Myocyte (in vitro differentiated cells): ENCODE results near the gene IL2RA. TPM values are rescaled to one million over a fixed set of nuclear protein-coding genes. Genes with fewer than 3 reads are reported as not detected.
"Not testable (repeated sequence)": the region's sequence is repeated elsewhere in the genome, so short reads cannot be mapped to it uniquely, and the experiment has no call there.

ENCODE experiments used
- DNase-seq: peaks from one replicate; pipeline ENCODE4 v3.0.0-alpha.2; 2012; ENCODE audit warnings: low read depth
- total RNA-seq: library from RNA; depleted of rRNA; stranded (reverse); fragments of >200 nt; gene quantifications from 2 replicates; pipeline ENCODE4 v1.2.3, GENCODE V29; 2014

Gene IL2RA
- total RNA-seq, 1 donor from 2014 or later = not detected

- no peak for DNase-seq
Measured at GRCh38 chr10:6083523-6084475, 21.6 kb upstream of the IL2RA start.

- no peak for DNase-seq
Measured at GRCh38 chr10:6082496-6083395, 20.6 kb upstream of the IL2RA start.

- DNase-seq = no peak
Measured at GRCh38 chr10:6080417-6080973, 18.3 kb upstream of the IL2RA start.

GRCh38 chr10:6079044-6079443 lies 16.9 kb upstream of the IL2RA start:
- DNase-seq = no peak

GRCh38 chr10:6077071-6077675 lies 15.0 kb upstream of the IL2RA start:
- no peak for DNase-seq

GRCh38 chr10:6074489-6075301 lies 12.5 kb upstream of the IL2RA start:
- no peak for DNase-seq

GRCh38 chr10:6072215-6072934 lies 10.2 kb upstream of the IL2RA start:
- no peak for DNase-seq

- DNase-seq = no peak
Measured at GRCh38 chr10:6071181-6072175, 9.3 kb upstream of the IL2RA start.

GRCh38 chr10:6070660-6071059 lies 8.5 kb upstream of the IL2RA start:
- no peak for DNase-seq

- peak; percentile 53 for DNase-seq
Measured at GRCh38 chr10:6069081-6069931, 7.1 kb upstream of the IL2RA start.

GRCh38 chr10:6068422-6068821 lies 6.3 kb upstream of the IL2RA start:
- no peak for DNase-seq

GRCh38 chr10:6068006-6068405 lies 5.8 kb upstream of the IL2RA start:
- no peak for DNase-seq

GRCh38 chr10:6067457-6067856 lies 5.3 kb upstream of the IL2RA start:
- DNase-seq = no peak

- no peak for DNase-seq
Measured at GRCh38 chr10:6065835-6066234, 3.7 kb upstream of the IL2RA start.

- no peak for DNase-seq
Measured at GRCh38 chr10:6065406-6065805, 3.2 kb upstream of the IL2RA start.

- DNase-seq = not testable (repeated sequence)
Measured at GRCh38 chr10:6064726-6065125, 2.6 kb upstream of the IL2RA start.

- DNase-seq = no peak
Measured at GRCh38 chr10:6064119-6064518, 2.0 kb upstream of the IL2RA start.
